Testis (tissue), 3 donors: ENCODE data around the gene PARD6A. TPM values are rescaled to one million over a fixed set of nuclear protein-coding genes. Genes with fewer than 3 reads are reported as not detected.

Source experiments
- DNase-seq: peaks from one replicate; pipeline ENCODE4 v3.0.0-alpha.2; 2019
- H3K27ac ChIP-seq, 2 donors: fragments of 200-600 bp; sonication (generic); one replicate each; pipeline ENCODE4 v1.5.1; 2019
- H3K27me3 ChIP-seq: fragments of 200-600 bp; sonication (generic); one replicate; pipeline ENCODE4 v1.5.1; 2019
- H3K36me3 ChIP-seq: fragments of 200-600 bp; sonication (generic); one replicate; pipeline ENCODE4 v1.5.1; 2017; ENCODE audit warnings: low read depth; ENCODE audit errors: missing control alignments
- H3K4me1 ChIP-seq: fragments of 200-600 bp; sonication (generic); one replicate; pipeline ENCODE4 v1.5.1; 2019
- H3K4me3 ChIP-seq, 2 donors: fragments of 200-600 bp; sonication (generic); one replicate each; pipeline ENCODE4 v1.5.1; 2017 to 2019
- H3K9me3 ChIP-seq: fragments of 200-600 bp; sonication (generic); one replicate; pipeline ENCODE4 v1.5.1; 2017
- POLR2A ChIP-seq: fragments of 450-650 bp; IDR thresholded peaks from one replicate; pipeline ENCODE4 v1.6.1; 2017; ENCODE audit warnings: antibody characterized with exemption, mild to moderate bottlenecking, moderate library complexity
- WGBS, 2 donors: methylation state at CpG; one replicate each; pipeline ENCODE4 v1.1.5; 2018; 5-methylcytosine and 5-hydroxymethylcytosine counted together
- intact Hi-C: fragments of 100-400 bp; cut with DNase I; formaldehyde crosslinking; loops from one replicate; pipeline ENCODE4 v1.15.1; 2023; ENCODE audit warnings: low total_unique reads
- polyA plus RNA-seq: library from polyadenylated mRNA; stranded (reverse); fragments of 350-450 nt; fragmentation: Illumina TruSeq; extraction: RNeasy Lipid Tissue Mini Kit (QIAGEN cat#74804); gene quantifications from one replicate; pipeline ENCODE4 v1.2.3, GENCODE V29; 2014; ENCODE audit warnings: low read depth, low replicate concordance; ENCODE audit not compliant: insufficient read depth
- total RNA-seq, 2 donors: library from RNA; depleted of rRNA; stranded (reverse); fragments of >200 nt; gene quantifications; one replicate each; pipeline ENCODE4 v1.2.3, GENCODE V29; 2016
- TF ChIP-seq, protein P1 (sequence below), 3 experiments: fragments of 450-650 bp in 2 of 3; fragments of 200-600 bp in 1 of 3; sonication (generic) in 1 of 3; IDR thresholded peaks; one replicate each; pipeline ENCODE4 v1.5.1; 2016 to 2019; ENCODE audit warnings: antibody characterized with exemption in 3 of 3, mild to moderate bottlenecking in 2 of 3, moderate library complexity in 1 of 3

PARD6A gene
- total and polyA plus RNA-seq, 3 donors from 2014 or later, result 30.0 to 80.1 (median 35.4) TPM

DNA sequence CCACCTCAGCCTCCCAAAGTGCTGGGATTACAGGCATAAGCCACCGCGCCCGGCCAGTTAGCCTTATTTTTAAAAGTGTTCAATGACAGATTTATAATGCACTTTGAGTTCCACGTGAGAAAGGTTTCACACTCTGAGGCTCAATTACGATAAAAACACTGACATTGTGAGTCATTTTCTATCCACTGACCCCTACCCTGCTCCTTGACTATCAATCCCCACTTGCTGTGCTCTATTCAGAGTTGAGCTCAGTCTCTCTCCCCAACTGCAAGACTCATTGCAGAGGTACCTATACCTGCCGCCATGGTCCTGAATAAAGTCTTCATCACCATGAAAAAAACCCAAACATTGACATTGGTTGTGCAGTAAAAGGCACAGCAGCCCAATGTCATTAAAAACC lies 49.8 kb downstream of the PARD6A start:
- H3K27ac ChIP-seq, result no peak overlapping the region
- H3K27me3 ChIP-seq, result no peaks in the 10 kb centered on the region
- H3K36me3 ChIP-seq, result no peaks in the 10 kb centered on the region
- H3K9me3 ChIP-seq, result no peaks in the 10 kb centered on the region
- TF ChIP-seq, protein P1, sequence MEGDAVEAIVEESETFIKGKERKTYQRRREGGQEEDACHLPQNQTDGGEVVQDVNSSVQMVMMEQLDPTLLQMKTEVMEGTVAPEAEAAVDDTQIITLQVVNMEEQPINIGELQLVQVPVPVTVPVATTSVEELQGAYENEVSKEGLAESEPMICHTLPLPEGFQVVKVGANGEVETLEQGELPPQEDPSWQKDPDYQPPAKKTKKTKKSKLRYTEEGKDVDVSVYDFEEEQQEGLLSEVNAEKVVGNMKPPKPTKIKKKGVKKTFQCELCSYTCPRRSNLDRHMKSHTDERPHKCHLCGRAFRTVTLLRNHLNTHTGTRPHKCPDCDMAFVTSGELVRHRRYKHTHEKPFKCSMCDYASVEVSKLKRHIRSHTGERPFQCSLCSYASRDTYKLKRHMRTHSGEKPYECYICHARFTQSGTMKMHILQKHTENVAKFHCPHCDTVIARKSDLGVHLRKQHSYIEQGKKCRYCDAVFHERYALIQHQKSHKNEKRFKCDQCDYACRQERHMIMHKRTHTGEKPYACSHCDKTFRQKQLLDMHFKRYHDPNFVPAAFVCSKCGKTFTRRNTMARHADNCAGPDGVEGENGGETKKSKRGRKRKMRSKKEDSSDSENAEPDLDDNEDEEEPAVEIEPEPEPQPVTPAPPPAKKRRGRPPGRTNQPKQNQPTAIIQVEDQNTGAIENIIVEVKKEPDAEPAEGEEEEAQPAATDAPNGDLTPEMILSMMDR (IDR thresholded peaks at IDR 0.05), result no peak
- TF ChIP-seq POLR2A, result no peak
- WGBS, 2 donors, result 92 to 96% methylated on average over 6 of the region's 6 CpGs
- intact Hi-C loops, result no loop called here
- H3K4me3 ChIP-seq, result no peak overlapping the region
- DNase-seq, result no peak
- H3K4me1 ChIP-seq, result no peaks in the 10 kb centered on the region

Other genes with a start within 250 kb of the PARD6A start
- 10 to 100 TPM; 62.0 to 62.7 TPM for gene ZDHHC1, start 244.5 kb upstream of the PARD6A start, total RNA-seq
- 26.7 TPM for gene ZDHHC1, start 244.5 kb upstream of the PARD6A start, polyA plus RNA-seq
- 1 to 10 TPM; 4.9 to 7.7 TPM for gene HSD11B2, start 229.8 kb upstream of the PARD6A start, total RNA-seq
- gene HSD11B2, start 229.8 kb upstream of the PARD6A start, polyA plus RNA-seq, result 11.5 TPM
- gene ATP6V0D1, start 179.8 kb upstream of the PARD6A start, total RNA-seq, result 100 to 1,000 TPM in 1 of 2 donors, 10 to 100 TPM in 1; 95.0 to 135 TPM
- gene ATP6V0D1, start 179.8 kb upstream of the PARD6A start, polyA plus RNA-seq, result 165 TPM
- 1 to 10 TPM; 1.2 to 1.7 TPM for gene AGRP, start 177.4 kb upstream of the PARD6A start, total RNA-seq
- gene AGRP, start 177.4 kb upstream of the PARD6A start, polyA plus RNA-seq, result not detected
- 100 to 1,000 TPM in 1 of 2 donors, 10 to 100 TPM in 1; 79.4 to 109 TPM for gene RIPOR1, start 132.1 kb upstream of the PARD6A start, total RNA-seq
- gene RIPOR1, start 132.1 kb upstream of the PARD6A start, polyA plus RNA-seq, result 36.1 TPM
- 10 to 100 TPM; 45.5 to 47.0 TPM for gene CTCF, start 98.4 kb upstream of the PARD6A start, total RNA-seq
- gene CTCF, start 98.4 kb upstream of the PARD6A start, polyA plus RNA-seq, result 25.9 TPM
- gene CARMIL2, start 15.8 kb upstream of the PARD6A start, total RNA-seq, result 1 to 10 TPM; 5.6 to 7.9 TPM
- gene CARMIL2, start 15.8 kb upstream of the PARD6A start, polyA plus RNA-seq, result 3.1 TPM
- gene ACD, start 700 bp upstream of the PARD6A start, total RNA-seq, result 10 to 100 TPM; 44.7 to 48.3 TPM
- 40.3 TPM for gene ACD, start 700 bp upstream of the PARD6A start, polyA plus RNA-seq
- 10 to 100 TPM; 37.7 to 47.5 TPM for gene ENKD1, start 5.8 kb downstream of the PARD6A start, total RNA-seq
- gene ENKD1, start 5.8 kb downstream of the PARD6A start, polyA plus RNA-seq, result 53.3 TPM
- gene C16orf86, start 5.9 kb downstream of the PARD6A start, total RNA-seq, result 10 to 100 TPM; 38.7 to 43.4 TPM
- 77.9 TPM for gene C16orf86, start 5.9 kb downstream of the PARD6A start, polyA plus RNA-seq
- 10 to 100 TPM; 18.0 to 20.4 TPM for gene GFOD2, start 58.4 kb downstream of the PARD6A start, total RNA-seq
- 23.0 TPM for gene GFOD2, start 58.4 kb downstream of the PARD6A start, polyA plus RNA-seq
- 10 to 100 TPM; 23.0 to 25.2 TPM for gene RANBP10, start 145.6 kb downstream of the PARD6A start, total RNA-seq
- gene RANBP10, start 145.6 kb downstream of the PARD6A start, polyA plus RNA-seq, result 23.5 TPM
- 10 to 100 TPM; 31.3 to 40.4 TPM for gene TSNAXIP1, start 145.9 kb downstream of the PARD6A start, total RNA-seq
- gene TSNAXIP1, start 145.9 kb downstream of the PARD6A start, polyA plus RNA-seq, result 93.7 TPM
- gene THAP11, start 181.4 kb downstream of the PARD6A start, total RNA-seq, result 10 to 100 TPM; 56.8 to 59.7 TPM
- 24.0 TPM for gene THAP11, start 181.4 kb downstream of the PARD6A start, polyA plus RNA-seq
- gene NUTF2, start 186.0 kb downstream of the PARD6A start, total RNA-seq, result 100 to 1,000 TPM; 239 to 297 TPM
- 121 TPM for gene NUTF2, start 186.0 kb downstream of the PARD6A start, polyA plus RNA-seq
- gene CENPT, start 186.7 kb downstream of the PARD6A start, total RNA-seq, result 100 to 1,000 TPM; 115 to 154 TPM
- gene CENPT, start 186.7 kb downstream of the PARD6A start, polyA plus RNA-seq, result 108 TPM
- gene EDC4, start 212.1 kb downstream of the PARD6A start, total RNA-seq, result 100 to 1,000 TPM; 106 to 107 TPM
- gene EDC4, start 212.1 kb downstream of the PARD6A start, polyA plus RNA-seq, result 96.7 TPM
- gene NRN1L, start 223.9 kb downstream of the PARD6A start, total RNA-seq, result 1 to 10 TPM; 4.2 to 8.1 TPM
- gene NRN1L, start 223.9 kb downstream of the PARD6A start, polyA plus RNA-seq, result 2.9 TPM
- gene PSKH1, start 232.3 kb downstream of the PARD6A start, total RNA-seq, result 10 to 100 TPM; 47.7 to 50.5 TPM
- 66.8 TPM for gene PSKH1, start 232.3 kb downstream of the PARD6A start, polyA plus RNA-seq